ENCODE data around the gene ARHGAP28.

DNA sequence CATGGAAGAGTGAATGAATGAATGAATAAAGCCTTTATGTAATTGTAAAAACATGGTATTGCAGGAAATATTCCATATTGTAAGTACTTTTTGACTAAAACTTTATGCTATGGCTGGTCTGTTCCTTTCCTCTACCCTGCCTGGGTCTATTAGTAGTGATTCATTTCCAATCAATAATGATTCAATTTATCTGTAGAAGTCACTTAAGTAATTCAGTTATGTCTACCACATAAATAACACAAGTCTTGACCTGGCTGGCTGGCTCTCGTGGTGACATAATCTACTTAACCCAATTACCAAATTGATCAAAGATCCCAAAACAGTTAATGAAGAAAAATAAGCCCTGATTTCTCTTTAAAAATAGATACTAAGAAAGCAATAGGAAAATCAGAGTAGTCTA is 7.8 kb upstream of the ARHGAP28 start:
- no peak for TF ChIP-seq RFX5 (IDR thresholded peaks at IDR 0.05; ENCODE audit: low read length)
- no peak for TF ChIP-seq RAD21 (IDR thresholded peaks at IDR 0.05; ENCODE audit: low read length)
- TF ChIP-seq CTCF (IDR thresholded peaks at IDR 0.05): no peak
- no peak for TF ChIP-seq USF2 (IDR thresholded peaks at IDR 0.05; ENCODE audit: borderline replicate concordance, low read depth, low read length)
- TF ChIP-seq, protein P1, sequence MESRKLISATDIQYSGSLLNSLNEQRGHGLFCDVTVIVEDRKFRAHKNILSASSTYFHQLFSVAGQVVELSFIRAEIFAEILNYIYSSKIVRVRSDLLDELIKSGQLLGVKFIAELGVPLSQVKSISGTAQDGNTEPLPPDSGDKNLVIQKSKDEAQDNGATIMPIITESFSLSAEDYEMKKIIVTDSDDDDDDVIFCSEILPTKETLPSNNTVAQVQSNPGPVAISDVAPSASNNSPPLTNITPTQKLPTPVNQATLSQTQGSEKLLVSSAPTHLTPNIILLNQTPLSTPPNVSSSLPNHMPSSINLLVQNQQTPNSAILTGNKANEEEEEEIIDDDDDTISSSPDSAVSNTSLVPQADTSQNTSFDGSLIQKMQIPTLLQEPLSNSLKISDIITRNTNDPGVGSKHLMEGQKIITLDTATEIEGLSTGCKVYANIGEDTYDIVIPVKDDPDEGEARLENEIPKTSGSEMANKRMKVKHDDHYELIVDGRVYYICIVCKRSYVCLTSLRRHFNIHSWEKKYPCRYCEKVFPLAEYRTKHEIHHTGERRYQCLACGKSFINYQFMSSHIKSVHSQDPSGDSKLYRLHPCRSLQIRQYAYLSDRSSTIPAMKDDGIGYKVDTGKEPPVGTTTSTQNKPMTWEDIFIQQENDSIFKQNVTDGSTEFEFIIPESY (IDR thresholded peaks at IDR 0.05; ENCODE audit: borderline replicate concordance, low read depth): no peak
- TF ChIP-seq POLR2AphosphoS5 (IDR thresholded peaks at IDR 0.05; ENCODE audit: low read depth, low read length): no peak
- TF ChIP-seq YY1 (IDR thresholded peaks at IDR 0.05; ENCODE audit: low read depth): no peak
- no peak for TF ChIP-seq TEAD4 (IDR thresholded peaks at IDR 0.05; ENCODE audit: borderline replicate concordance, insufficient read depth)
- no peak for TF ChIP-seq GATA2 (CRISPR knock-in tag; IDR thresholded peaks at IDR 0.05)
